Suprapubic skin (tissue), 4 donors: Measurements from ENCODE around the gene HLF. TPM values are rescaled to one million over a fixed set of nuclear protein-coding genes. Genes with fewer than 3 reads are reported as not detected.

ENCODE experiments used
- DNase-seq, 2 donors: peaks; one replicate each; pipeline ENCODE4 v3.0.0-alpha.2; 2019; ENCODE audit warnings: low spot score in 2 of 2
- H3K27ac ChIP-seq: fragments of 200-600 bp; sonication (generic); one replicate; pipeline ENCODE4 v1.5.1; 2019
- H3K27me3 ChIP-seq: fragments of 200-600 bp; sonication (generic); one replicate; pipeline ENCODE4 v1.5.1; 2019
- H3K36me3 ChIP-seq: fragments of 200-600 bp; sonication (generic); one replicate; pipeline ENCODE4 v1.5.1; 2019
- H3K4me1 ChIP-seq: fragments of 200-600 bp; sonication (generic); one replicate; pipeline ENCODE4 v1.5.1; 2019
- H3K4me3 ChIP-seq: fragments of 200-600 bp; sonication (generic); one replicate; pipeline ENCODE4 v1.5.1; 2019; ENCODE audit warnings: mild to moderate bottlenecking
- H3K9me3 ChIP-seq: fragments of 200-600 bp; sonication (generic); one replicate; pipeline ENCODE4 v1.5.1; 2019
- CTCF ChIP-seq, 2 donors: fragments of 200-600 bp in 1 of 2; fragments of 450-650 bp in 1 of 2; sonication (generic) in 1 of 2; IDR thresholded peaks; one replicate each; pipeline ENCODE4 v1.5.1; 2016 to 2019; ENCODE audit warnings: antibody characterized with exemption in 2 of 2, mild to moderate bottlenecking in 1 of 2, moderate library complexity in 1 of 2
- EP300 ChIP-seq: sonication (generic); formaldehyde crosslinking; IDR thresholded peaks from one replicate; pipeline ENCODE4 v1.6.1; 2017; ENCODE audit warnings: antibody characterized with exemption
- POLR2A ChIP-seq, 2 donors: fragments of 450-650 bp; IDR thresholded peaks; one replicate each; pipeline ENCODE4 v1.6.1; 2017; ENCODE audit warnings: antibody characterized with exemption in 2 of 2, mild to moderate bottlenecking in 2 of 2, moderate library complexity in 2 of 2
- POLR2AphosphoS5 ChIP-seq, 3 donors: sonication (generic); formaldehyde crosslinking; IDR thresholded peaks; one replicate each; pipeline ENCODE4 v1.6.1; 2017; ENCODE audit warnings: antibody characterized with exemption in 3 of 3
- WGBS: methylation state at CpG from one replicate; pipeline ENCODE4 v1.1.5; 2018; 5-methylcytosine and 5-hydroxymethylcytosine counted together
- total RNA-seq, 4 donors: library from RNA; depleted of rRNA; stranded (reverse); fragments of >200 nt; gene quantifications; one replicate each; pipeline ENCODE4 v1.1.0, GENCODE V29; 2016

The HLF gene
- total RNA-seq, 4 donors from 2014 or later = 26.2 to 41.8 (median 36.5) TPM

DNA sequence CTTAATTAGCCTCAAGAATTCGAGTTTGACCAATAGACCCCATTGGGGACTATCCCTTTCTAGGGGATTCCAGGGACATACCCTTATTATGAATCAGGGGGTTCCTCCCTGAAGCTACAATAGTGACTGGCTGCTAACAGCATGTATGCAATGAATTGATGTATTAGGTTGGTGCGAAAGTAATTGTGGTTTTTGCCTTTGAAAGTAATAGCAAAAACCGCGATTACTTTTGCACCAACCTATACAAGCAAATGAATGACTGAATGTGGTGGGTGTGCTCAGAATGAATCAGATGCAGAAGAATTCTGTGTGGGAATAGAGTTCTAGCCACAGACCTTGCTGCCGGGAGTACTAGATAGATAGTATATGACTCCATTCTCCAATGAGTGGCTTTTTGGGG is 76.7 kb downstream of the HLF start:
- Histone ChIP-seq H3K9me3 (no peaks in the 10 kb centered on the region), H3K4me3 (no peak overlapping the region), H3K27me3 (no peaks in the 10 kb centered on the region), H3K4me1 (peaks cover 13% of the 10 kb centered on the region), H3K27ac (no peak overlapping the region), H3K36me3 (no peaks in the 10 kb centered on the region)
- 67% methylated on average over 5 of the region's 5 CpGs for WGBS
- TF ChIP-seq EP300 = no peak
- TF ChIP-seq POLR2AphosphoS5 (IDR thresholded peaks at IDR 0.05) = no peak
- TF ChIP-seq CTCF (IDR thresholded peaks at IDR 0.05) = no peak
- no peak for TF ChIP-seq POLR2A (IDR thresholded peaks at IDR 0.05)
- no peak for DNase-seq

DNA sequence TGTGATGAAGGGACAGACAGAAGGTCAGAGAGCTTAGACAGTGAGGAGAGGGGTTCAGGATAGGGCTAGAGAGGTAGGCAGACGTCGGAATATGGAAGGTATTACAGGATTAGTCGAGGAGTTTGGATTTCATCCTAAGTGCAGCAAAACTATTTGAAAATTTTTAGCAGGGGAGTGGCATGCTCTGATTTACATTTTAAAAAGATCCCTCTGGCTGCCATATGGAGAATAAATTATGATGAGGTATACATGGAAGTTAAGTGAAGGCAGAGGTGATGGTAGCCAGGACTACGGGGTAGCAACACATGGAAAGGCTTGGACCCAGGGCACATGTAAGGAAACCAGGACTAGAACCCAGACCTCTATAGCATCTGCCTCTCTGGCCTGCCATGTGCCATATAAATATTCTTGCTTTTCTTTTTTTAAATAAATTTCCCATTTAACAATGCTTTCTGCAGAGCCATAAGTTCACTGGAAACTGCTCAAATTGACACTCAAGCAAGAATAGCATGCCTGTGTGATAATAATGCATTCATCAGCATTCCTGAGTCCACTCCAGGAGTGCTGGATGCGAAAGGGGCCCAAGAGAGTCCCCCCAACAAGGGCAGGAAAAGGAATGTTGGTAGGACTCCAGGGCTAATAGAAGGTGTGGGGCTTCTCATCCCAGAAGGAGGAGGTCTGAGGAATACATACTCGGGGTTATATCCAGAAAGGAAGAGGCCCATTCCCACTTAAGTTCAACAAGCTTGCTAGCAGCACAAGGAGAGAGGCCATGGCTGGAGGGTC is 78.2 kb downstream of the HLF start:
- TF ChIP-seq POLR2A (IDR thresholded peaks at IDR 0.05) = no peak
- no peak for TF ChIP-seq EP300
- TF ChIP-seq CTCF (IDR thresholded peaks at IDR 0.05) = no peak
- TF ChIP-seq POLR2AphosphoS5 (IDR thresholded peaks at IDR 0.05) = no peak
- Histone ChIP-seq H3K4me3 (no peak overlapping the region), H3K9me3 (no peaks in the 10 kb centered on the region), H3K27ac (no peak overlapping the region), H3K36me3 (no peaks in the 10 kb centered on the region), H3K4me1 (peaks cover 13% of the 10 kb centered on the region), H3K27me3 (no peaks in the 10 kb centered on the region)
- WGBS = 73% methylated on average over 6 of the region's 6 CpGs
- DNase-seq = no peak

- no peak for TF ChIP-seq EP300
- TF ChIP-seq POLR2AphosphoS5 (IDR thresholded peaks at IDR 0.05) = no peak
- no peak for TF ChIP-seq POLR2A (IDR thresholded peaks at IDR 0.05)
- TF ChIP-seq CTCF (IDR thresholded peaks at IDR 0.05) = no peak
- no peaks in the 10 kb centered on the region for H3K27me3 ChIP-seq
- H3K4me3 ChIP-seq = no peak overlapping the region
- no peaks in the 10 kb centered on the region for H3K9me3 ChIP-seq
- H3K36me3 ChIP-seq = no peaks in the 10 kb centered on the region
- DNase-seq = no peak
- H3K4me1 ChIP-seq = peaks cover 13% of the 10 kb centered on the region
- WGBS = 70% methylated on average over 4 of the region's 4 CpGs
- H3K27ac ChIP-seq = no peak overlapping the region
Measured at GRCh38 chr17:55343900-55344513, 79.2 kb downstream of the HLF start.

- Histone ChIP-seq H3K4me3 (no peak overlapping the region), H3K27ac (no peak overlapping the region), H3K36me3 (no peaks in the 10 kb centered on the region), H3K9me3 (no peaks in the 10 kb centered on the region), H3K4me1 (peaks cover 11% of the 10 kb centered on the region), H3K27me3 (no peaks in the 10 kb centered on the region)
- TF ChIP-seq EP300 (no peak), POLR2AphosphoS5 (IDR thresholded peaks at IDR 0.05) (no peak), CTCF (IDR thresholded peaks at IDR 0.05) (no peak), POLR2A (IDR thresholded peaks at IDR 0.05) (no peak)
- DNase-seq = no peak
- WGBS = 56% methylated on average over 3 of the region's 3 CpGs
Measured at GRCh38 chr17:55344514-55344997, 79.8 kb downstream of the HLF start.

GRCh38 chr17:55345132-55345531 is 80.4 kb downstream of the HLF start:
- H3K36me3 ChIP-seq = no peaks in the 10 kb centered on the region
- no peak overlapping the region for H3K27ac ChIP-seq
- no peak for DNase-seq
- H3K4me3 ChIP-seq = no peak overlapping the region
- peaks cover 7% of the 10 kb centered on the region for H3K4me1 ChIP-seq
- H3K9me3 ChIP-seq = no peaks in the 10 kb centered on the region
- no peaks in the 10 kb centered on the region for H3K27me3 ChIP-seq
- WGBS = 94% methylated on average over 1 of the region's 1 CpG
- no peak for TF ChIP-seq POLR2A (IDR thresholded peaks at IDR 0.05)
